ENCODE data around the gene GFOD1. TPM values are rescaled to one million over a fixed set of nuclear protein-coding genes. Genes with fewer than 3 reads are reported as not detected.

Gene GFOD1
- total and polyA plus RNA-seq, 4 donors = 2.6 to 16.8 (median 5.0) TPM

DNA sequence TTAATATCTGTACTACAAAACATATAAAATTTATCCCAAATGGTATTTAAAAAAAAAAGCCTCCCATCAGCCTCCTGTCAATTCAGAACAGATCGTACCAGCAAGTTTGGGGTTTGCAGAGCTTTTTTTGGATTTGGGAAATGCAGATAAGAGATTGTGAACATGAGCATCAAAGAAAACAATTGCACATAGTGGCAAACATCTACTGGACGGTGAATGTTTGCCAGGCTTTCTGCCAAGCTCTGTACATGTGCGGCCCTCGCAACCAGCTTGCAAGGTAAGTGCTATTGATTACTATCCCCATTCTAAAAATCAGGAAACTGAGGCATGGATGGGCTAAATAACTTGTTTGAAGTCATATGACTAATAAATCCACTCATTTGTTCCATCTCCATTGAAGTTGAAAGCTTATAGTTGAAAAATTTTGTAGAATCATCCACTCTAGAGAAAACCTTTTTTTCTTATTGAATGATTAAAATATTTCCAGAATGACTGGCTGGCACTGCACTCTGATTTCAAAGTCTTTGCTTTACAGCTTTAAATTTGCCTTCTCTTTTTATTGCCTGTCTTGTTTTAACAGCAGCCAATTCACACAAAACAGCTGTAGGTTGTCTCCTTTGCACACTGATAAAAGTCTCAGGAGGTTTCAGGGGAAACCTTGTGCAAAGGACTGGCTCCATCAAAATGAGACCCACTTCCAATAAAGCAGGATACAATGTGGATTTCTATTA is 49.6 kb upstream of the GFOD1 start:
- H3K4me3 ChIP-seq (ENCODE audit: low read depth in 1 of 3, low read length in 3 of 3) = no peak overlapping the region
- TF ChIP-seq NR2F2 (IDR thresholded peaks at IDR 0.05) (no peak), EGR1 (IDR thresholded peaks at IDR 0.05; ENCODE audit: low read depth in 2 of 2) (no peak), HNF4A (conservative IDR thresholded peaks at IDR 0.05) (peak; percentile 34 to 69), YY1 (IDR thresholded peaks at IDR 0.05) (peak; percentile 46), RAD21 (IDR thresholded peaks at IDR 0.05) (peak; percentile 45 to 58), RXRA (IDR thresholded peaks at IDR 0.05) (peak; percentile 49 to 64)
- TF ChIP-seq, protein P1, sequence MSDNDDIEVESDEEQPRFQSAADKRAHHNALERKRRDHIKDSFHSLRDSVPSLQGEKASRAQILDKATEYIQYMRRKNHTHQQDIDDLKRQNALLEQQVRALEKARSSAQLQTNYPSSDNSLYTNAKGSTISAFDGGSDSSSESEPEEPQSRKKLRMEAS (IDR thresholded peaks at IDR 0.05) = peak; percentile 28
- no peak overlapping the region for H3K27ac ChIP-seq (ENCODE audit: low read depth in 1 of 2, low read length in 2 of 2)
- no peak for DNase-seq (ENCODE audit: low spot score)
- H3K9me3 ChIP-seq (ENCODE audit: control insufficient read depth in 4 of 4, low read length in 3 of 4) = no peaks in the 10 kb centered on the region
- H3K27me3 ChIP-seq (ENCODE audit: control insufficient read depth in 4 of 4, insufficient read depth in 4 of 4, low read length in 3 of 4) = no peaks in the 10 kb centered on the region
- 34% methylated on average over 4 of the region's 4 CpGs for WGBS
- H3K36me3 ChIP-seq (ENCODE audit: control insufficient read depth in 4 of 4, insufficient read depth in 3 of 4, low read depth in 1 of 4, low read length in 3 of 4) = no peaks in the 10 kb centered on the region
- H3K9ac ChIP-seq (ENCODE audit: low read depth in 1 of 2, low read length in 2 of 2) = no peak overlapping the region
- H3K4me1 ChIP-seq (ENCODE audit: control insufficient read depth in 4 of 4, insufficient read depth in 4 of 4, low read length in 3 of 4) = peaks cover 0 to 18% (median 5%) of the 10 kb centered on the region in 4 donors

DNA sequence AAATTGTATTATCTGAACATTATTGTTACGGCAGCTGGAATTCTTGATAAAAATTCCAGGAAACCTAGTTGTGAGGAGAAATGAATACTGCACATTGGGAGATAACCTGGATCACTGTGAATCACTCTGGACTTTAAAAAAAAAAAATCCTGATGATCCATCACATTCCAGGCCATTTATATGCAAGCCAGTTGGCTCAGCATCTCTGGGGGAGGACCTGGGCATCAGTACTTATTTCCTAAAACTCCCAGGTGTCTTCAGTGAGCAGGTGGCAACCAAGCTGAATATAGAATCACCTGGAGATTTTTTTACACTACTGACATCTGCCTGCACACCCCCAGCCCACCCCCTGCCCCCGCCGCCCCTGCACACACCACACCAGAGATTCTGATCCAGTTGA is 47.9 kb upstream of the GFOD1 start:
- H3K9ac ChIP-seq (ENCODE audit: low read depth in 1 of 2, low read length in 2 of 2) = no peak overlapping the region
- WGBS = 94% methylated on average over 3 of the region's 3 CpGs
- H3K36me3 ChIP-seq (ENCODE audit: control insufficient read depth in 4 of 4, insufficient read depth in 3 of 4, low read depth in 1 of 4, low read length in 3 of 4) = no peaks in the 10 kb centered on the region
- no peak overlapping the region for H3K27ac ChIP-seq (ENCODE audit: low read depth in 1 of 2, low read length in 2 of 2)
- H3K4me3 ChIP-seq (ENCODE audit: low read depth in 1 of 3, low read length in 3 of 3) = no peak overlapping the region
- TF ChIP-seq FOXA2 (IDR thresholded peaks at IDR 0.05) (no peak), JUND (IDR thresholded peaks at IDR 0.05) (no peak), EGR1 (IDR thresholded peaks at IDR 0.05; ENCODE audit: low read depth in 2 of 2) (no peak), SP1 (IDR thresholded peaks at IDR 0.05) (no peak), NR2F2 (IDR thresholded peaks at IDR 0.05) (no peak), RXRA (IDR thresholded peaks at IDR 0.05) (no peak), TAF1 (conservative IDR thresholded peaks at IDR 0.05) (no peak), HNF4G (IDR thresholded peaks at IDR 0.05) (no peak), HNF4A (conservative IDR thresholded peaks at IDR 0.05) (no peak), YY1 (IDR thresholded peaks at IDR 0.05) (no peak), RAD21 (IDR thresholded peaks at IDR 0.05) (no peak)
- TF ChIP-seq, protein P2, sequence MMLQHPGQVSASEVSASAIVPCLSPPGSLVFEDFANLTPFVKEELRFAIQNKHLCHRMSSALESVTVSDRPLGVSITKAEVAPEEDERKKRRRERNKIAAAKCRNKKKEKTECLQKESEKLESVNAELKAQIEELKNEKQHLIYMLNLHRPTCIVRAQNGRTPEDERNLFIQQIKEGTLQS (IDR thresholded peaks at IDR 0.05) = no peak
- TF ChIP-seq, protein P1 (IDR thresholded peaks at IDR 0.05) = no peak
- TF ChIP-seq, protein P3, sequence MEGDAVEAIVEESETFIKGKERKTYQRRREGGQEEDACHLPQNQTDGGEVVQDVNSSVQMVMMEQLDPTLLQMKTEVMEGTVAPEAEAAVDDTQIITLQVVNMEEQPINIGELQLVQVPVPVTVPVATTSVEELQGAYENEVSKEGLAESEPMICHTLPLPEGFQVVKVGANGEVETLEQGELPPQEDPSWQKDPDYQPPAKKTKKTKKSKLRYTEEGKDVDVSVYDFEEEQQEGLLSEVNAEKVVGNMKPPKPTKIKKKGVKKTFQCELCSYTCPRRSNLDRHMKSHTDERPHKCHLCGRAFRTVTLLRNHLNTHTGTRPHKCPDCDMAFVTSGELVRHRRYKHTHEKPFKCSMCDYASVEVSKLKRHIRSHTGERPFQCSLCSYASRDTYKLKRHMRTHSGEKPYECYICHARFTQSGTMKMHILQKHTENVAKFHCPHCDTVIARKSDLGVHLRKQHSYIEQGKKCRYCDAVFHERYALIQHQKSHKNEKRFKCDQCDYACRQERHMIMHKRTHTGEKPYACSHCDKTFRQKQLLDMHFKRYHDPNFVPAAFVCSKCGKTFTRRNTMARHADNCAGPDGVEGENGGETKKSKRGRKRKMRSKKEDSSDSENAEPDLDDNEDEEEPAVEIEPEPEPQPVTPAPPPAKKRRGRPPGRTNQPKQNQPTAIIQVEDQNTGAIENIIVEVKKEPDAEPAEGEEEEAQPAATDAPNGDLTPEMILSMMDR (IDR thresholded peaks at IDR 0.05; ENCODE audit: low read depth, low read length, missing input control) = no peak
- TF ChIP-seq, protein P4, sequence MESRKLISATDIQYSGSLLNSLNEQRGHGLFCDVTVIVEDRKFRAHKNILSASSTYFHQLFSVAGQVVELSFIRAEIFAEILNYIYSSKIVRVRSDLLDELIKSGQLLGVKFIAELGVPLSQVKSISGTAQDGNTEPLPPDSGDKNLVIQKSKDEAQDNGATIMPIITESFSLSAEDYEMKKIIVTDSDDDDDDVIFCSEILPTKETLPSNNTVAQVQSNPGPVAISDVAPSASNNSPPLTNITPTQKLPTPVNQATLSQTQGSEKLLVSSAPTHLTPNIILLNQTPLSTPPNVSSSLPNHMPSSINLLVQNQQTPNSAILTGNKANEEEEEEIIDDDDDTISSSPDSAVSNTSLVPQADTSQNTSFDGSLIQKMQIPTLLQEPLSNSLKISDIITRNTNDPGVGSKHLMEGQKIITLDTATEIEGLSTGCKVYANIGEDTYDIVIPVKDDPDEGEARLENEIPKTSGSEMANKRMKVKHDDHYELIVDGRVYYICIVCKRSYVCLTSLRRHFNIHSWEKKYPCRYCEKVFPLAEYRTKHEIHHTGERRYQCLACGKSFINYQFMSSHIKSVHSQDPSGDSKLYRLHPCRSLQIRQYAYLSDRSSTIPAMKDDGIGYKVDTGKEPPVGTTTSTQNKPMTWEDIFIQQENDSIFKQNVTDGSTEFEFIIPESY (IDR thresholded peaks at IDR 0.05) = no peak
- peaks cover 0 to 18% (median 5%) of the 10 kb centered on the region in 4 donors for H3K4me1 ChIP-seq (ENCODE audit: control insufficient read depth in 4 of 4, insufficient read depth in 4 of 4, low read length in 3 of 4)
- no peak for DNase-seq (ENCODE audit: low spot score)
- no peaks in the 10 kb centered on the region for H3K9me3 ChIP-seq (ENCODE audit: control insufficient read depth in 4 of 4, low read length in 3 of 4)
- H3K27me3 ChIP-seq (ENCODE audit: control insufficient read depth in 4 of 4, insufficient read depth in 4 of 4, low read length in 3 of 4) = no peaks in the 10 kb centered on the region
